ENCODE results near the gene KRT36.

DNA sequence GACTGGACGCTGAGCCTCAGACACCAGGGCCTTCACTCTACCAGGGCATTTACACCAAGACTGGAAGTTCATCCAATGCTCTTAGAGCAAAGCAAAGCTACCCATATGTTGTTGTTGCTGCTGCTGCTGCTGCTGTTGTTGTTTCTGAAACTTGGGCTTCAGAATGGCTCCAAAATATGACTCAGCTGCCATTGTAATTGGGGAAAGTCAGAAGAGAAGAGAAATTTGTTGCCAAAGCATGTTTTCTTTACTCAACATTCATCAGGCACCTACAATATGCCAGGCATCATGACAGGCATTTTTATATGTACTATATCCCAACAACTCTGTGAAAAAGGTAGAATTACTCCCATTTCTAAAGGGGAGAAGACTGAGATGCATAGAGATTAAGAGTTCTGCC is 34.5 kb downstream of the KRT36 start:
- TF ChIP-seq, protein P1, sequence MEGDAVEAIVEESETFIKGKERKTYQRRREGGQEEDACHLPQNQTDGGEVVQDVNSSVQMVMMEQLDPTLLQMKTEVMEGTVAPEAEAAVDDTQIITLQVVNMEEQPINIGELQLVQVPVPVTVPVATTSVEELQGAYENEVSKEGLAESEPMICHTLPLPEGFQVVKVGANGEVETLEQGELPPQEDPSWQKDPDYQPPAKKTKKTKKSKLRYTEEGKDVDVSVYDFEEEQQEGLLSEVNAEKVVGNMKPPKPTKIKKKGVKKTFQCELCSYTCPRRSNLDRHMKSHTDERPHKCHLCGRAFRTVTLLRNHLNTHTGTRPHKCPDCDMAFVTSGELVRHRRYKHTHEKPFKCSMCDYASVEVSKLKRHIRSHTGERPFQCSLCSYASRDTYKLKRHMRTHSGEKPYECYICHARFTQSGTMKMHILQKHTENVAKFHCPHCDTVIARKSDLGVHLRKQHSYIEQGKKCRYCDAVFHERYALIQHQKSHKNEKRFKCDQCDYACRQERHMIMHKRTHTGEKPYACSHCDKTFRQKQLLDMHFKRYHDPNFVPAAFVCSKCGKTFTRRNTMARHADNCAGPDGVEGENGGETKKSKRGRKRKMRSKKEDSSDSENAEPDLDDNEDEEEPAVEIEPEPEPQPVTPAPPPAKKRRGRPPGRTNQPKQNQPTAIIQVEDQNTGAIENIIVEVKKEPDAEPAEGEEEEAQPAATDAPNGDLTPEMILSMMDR (IDR thresholded peaks at IDR 0.05; ENCODE audit: low read length): no peak
- no peak for TF ChIP-seq EZH2 (optimal IDR thresholded peaks at IDR 0.05; ENCODE audit: low read depth, low read length)
- no peak for TF ChIP-seq EZH2phosphoT487 (IDR thresholded peaks at IDR 0.05; ENCODE audit: low read length)
